Astrocyte of the spinal cord (primary cell): Measurements from ENCODE around the gene PTPN12.

Experiments
- DNase-seq: peaks from one replicate; pipeline ENCODE4 v3.0.0; 2011; ENCODE audit warnings: low read depth, low spot score
- H3K4me3 ChIP-seq: 2 replicates; pipeline ENCODE4 v1.5.1; 2011; ENCODE audit warnings: low read depth, mild to moderate bottlenecking, low read length, moderate library complexity
- in situ Hi-C: cut with HindIII; loops from 2 replicates; pipeline ENCODE4 v1.10.0; 2017; ENCODE audit warnings: low sequenced_read_pairs
- TF ChIP-seq, protein P1 (sequence below): IDR thresholded peaks from 2 replicates; pipeline ENCODE4 v1.5.1; 2012; ENCODE audit warnings: low read depth, mild to moderate bottlenecking, low read length, inconsistent platforms

Gene PTPN12

DNA sequence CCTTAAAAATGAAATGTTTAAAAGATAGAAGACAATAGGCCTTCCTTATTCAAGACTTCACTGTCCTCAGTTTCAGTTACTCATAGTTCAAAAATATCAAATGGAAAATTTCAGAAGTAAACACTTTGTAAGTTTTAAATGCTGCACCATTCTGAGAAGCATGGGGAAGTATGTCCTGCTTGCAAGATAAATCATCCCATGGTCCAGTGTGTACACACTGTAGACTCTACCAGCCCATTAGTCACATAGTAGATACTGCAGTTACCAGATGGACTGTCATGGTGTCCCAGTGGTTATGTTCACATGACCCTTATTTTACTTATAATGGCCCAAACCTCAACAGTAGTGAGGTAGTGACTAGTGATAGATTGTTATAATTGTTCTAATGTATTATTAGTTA lies 69.5 kb downstream of the PTPN12 start:
- no peak overlapping the region for H3K4me3 ChIP-seq
- TF ChIP-seq, protein P1, sequence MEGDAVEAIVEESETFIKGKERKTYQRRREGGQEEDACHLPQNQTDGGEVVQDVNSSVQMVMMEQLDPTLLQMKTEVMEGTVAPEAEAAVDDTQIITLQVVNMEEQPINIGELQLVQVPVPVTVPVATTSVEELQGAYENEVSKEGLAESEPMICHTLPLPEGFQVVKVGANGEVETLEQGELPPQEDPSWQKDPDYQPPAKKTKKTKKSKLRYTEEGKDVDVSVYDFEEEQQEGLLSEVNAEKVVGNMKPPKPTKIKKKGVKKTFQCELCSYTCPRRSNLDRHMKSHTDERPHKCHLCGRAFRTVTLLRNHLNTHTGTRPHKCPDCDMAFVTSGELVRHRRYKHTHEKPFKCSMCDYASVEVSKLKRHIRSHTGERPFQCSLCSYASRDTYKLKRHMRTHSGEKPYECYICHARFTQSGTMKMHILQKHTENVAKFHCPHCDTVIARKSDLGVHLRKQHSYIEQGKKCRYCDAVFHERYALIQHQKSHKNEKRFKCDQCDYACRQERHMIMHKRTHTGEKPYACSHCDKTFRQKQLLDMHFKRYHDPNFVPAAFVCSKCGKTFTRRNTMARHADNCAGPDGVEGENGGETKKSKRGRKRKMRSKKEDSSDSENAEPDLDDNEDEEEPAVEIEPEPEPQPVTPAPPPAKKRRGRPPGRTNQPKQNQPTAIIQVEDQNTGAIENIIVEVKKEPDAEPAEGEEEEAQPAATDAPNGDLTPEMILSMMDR, result no peak
- in situ Hi-C loops, result no loop called here
- no peak for DNase-seq

GRCh38 chr7:77619314-77619713 lies 82.2 kb downstream of the PTPN12 start:
- H3K4me3 ChIP-seq, result no peak overlapping the region
- in situ Hi-C loops, result no loop called here
- no peak for DNase-seq
- TF ChIP-seq, protein P1, result no peak

- no peak overlapping the region for H3K4me3 ChIP-seq
- in situ Hi-C loops, result no loop called here
- TF ChIP-seq, protein P1, result no peak
- DNase-seq, result no peak
Observed at GRCh38 chr7:77626586-77627308, 89.7 kb downstream of the PTPN12 start.

DNA sequence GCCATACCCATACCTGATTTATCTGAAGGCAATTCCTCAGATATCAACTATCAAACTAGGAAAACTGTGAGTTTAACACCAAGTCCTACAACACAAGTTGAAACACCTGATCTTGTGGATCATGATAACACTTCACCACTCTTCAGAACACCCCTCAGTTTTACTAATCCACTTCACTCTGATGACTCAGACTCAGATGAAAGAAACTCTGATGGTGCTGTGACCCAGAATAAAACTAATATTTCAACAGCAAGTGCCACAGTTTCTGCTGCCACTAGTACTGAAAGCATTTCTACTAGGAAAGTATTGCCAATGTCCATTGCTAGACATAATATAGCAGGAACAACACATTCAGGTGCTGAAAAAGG lies 90.2 kb downstream of the PTPN12 start:
- DNase-seq, result no peak
- TF ChIP-seq, protein P1, result no peak
- in situ Hi-C loops, result no loop called here
- H3K4me3 ChIP-seq, result no peak overlapping the region

GRCh38 chr7:77629797-77630196 lies 92.7 kb downstream of the PTPN12 start:
- no peak overlapping the region for H3K4me3 ChIP-seq
- TF ChIP-seq, protein P1, result no peak
- in situ Hi-C loops, result no loop called here
- no peak for DNase-seq

- no peak overlapping the region for H3K4me3 ChIP-seq
- DNase-seq, result no peak
- in situ Hi-C loops, result no loop called here
- TF ChIP-seq, protein P1, result no peak
Observed at GRCh38 chr7:77631820-77632219, 94.7 kb downstream of the PTPN12 start.

DNA sequence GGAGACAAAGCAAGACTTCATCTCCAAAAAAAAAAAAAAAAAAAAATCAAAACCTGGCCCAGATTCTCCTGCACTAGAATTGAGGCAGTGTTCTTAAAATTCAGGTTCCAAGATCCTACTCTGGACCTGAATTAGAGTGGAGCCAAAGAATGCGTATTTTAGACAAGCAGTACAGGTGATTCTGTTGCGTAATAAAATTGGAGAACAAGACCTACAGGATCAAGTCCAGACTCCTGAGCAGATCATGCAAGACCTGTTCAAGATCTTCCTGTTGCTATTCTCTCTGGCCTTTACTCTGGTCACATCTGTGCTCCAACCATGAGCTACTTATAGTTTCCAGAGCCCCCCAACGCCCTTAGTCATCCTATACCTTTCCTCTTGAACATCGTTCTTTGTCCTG lies 107.7 kb downstream of the PTPN12 start:
- no peak overlapping the region for H3K4me3 ChIP-seq
- in situ Hi-C loops, result no loop called here
- TF ChIP-seq, protein P1, result no peak
- no peak for DNase-seq
